Measurements from ENCODE around the gene PFKM. TPM values are rescaled to one million over a fixed set of nuclear protein-coding genes. Genes with fewer than 3 reads are reported as not detected.

Gene PFKM
- total and polyA plus RNA-seq, 8 donors = 7.0 to 27.5 (median 11.3) TPM

- ATAC-seq (no peak), DNase-seq (no peak), FAIRE-seq (no peak)
- Histone ChIP-seq H3K27ac (no peak overlapping the region), H3K27me3 (no peaks in the 10 kb centered on the region), H3K9me3 (no peaks in the 10 kb centered on the region), H3K4me1 (peaks cover 0 to 7% (median 6%) of the 10 kb centered on the region in 3 donors), H3K36me3 (no peaks in the 10 kb centered on the region), H3K4me3 (no peak overlapping the region)
- 74 to 87% methylated on average over 5 of the region's 5 CpGs for WGBS, 2 donors
- intact Hi-C loops (cut with DNase I) = loop anchor here in 1 of 3 donors (10.0 kb wide), 1 partner anchor 205 kb away; no protein-coding TSS in a partner anchor
- TF ChIP-seq, protein P1, sequence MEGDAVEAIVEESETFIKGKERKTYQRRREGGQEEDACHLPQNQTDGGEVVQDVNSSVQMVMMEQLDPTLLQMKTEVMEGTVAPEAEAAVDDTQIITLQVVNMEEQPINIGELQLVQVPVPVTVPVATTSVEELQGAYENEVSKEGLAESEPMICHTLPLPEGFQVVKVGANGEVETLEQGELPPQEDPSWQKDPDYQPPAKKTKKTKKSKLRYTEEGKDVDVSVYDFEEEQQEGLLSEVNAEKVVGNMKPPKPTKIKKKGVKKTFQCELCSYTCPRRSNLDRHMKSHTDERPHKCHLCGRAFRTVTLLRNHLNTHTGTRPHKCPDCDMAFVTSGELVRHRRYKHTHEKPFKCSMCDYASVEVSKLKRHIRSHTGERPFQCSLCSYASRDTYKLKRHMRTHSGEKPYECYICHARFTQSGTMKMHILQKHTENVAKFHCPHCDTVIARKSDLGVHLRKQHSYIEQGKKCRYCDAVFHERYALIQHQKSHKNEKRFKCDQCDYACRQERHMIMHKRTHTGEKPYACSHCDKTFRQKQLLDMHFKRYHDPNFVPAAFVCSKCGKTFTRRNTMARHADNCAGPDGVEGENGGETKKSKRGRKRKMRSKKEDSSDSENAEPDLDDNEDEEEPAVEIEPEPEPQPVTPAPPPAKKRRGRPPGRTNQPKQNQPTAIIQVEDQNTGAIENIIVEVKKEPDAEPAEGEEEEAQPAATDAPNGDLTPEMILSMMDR (IDR thresholded peaks at IDR 0.05) = no peak
Observed at GRCh38 chr12:48160046-48160445, 40.9 kb downstream of the PFKM start.

- Histone ChIP-seq H3K4me1 (peaks cover 0 to 7% (median 6%) of the 10 kb centered on the region in 3 donors), H3K36me3 (no peaks in the 10 kb centered on the region), H3K27me3 (no peaks in the 10 kb centered on the region), H3K27ac (no peak overlapping the region), H3K9me3 (no peaks in the 10 kb centered on the region), H3K4me3 (no peak overlapping the region)
- intact Hi-C loops (cut with DNase I) = loop anchor here in 1 of 3 donors (10.0 kb wide), 1 partner anchor 206 kb away; no protein-coding TSS in a partner anchor
- WGBS, 2 donors = 71 to 72% methylated on average over 2 of the region's 2 CpGs
- FAIRE-seq (no peak), ATAC-seq (no peak), DNase-seq (no peak)
- TF ChIP-seq, protein P1 (IDR thresholded peaks at IDR 0.05) = no peak
Observed at GRCh38 chr12:48160807-48161206, 41.6 kb downstream of the PFKM start.

DNA sequence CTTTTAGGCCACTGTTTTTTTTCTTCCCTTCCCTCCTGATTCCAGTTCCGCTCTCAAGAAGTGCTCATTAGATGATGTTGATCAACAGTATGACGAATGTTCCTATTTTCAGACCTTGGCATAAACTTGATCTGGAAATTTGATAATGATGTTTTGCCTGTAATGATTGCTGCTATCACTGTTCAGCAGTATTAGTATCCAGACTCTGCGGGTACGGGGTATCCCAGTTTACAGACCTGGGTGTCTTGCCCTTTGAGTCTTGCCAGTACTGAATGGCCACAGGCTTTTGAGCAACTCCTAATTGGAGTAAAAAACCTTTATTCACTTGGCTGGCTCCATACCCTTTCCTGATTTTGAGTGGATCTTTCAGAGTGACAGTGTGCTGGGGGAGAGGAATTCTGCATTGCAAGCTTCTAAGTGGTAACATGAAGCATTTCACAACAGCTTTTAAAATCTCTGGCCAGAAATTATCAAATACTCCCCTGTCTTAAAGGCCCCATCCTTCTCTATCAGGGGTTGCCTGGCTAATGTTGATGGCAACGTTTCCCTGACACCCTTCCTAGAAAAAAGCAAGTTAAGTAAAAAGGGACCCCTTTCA lies 44.1 kb downstream of the PFKM start:
- ATAC-seq (no peak), DNase-seq (no peak), FAIRE-seq (no peak)
- H3K4me3 ChIP-seq = no peak overlapping the region
- no peak overlapping the region for H3K27ac ChIP-seq
- intact Hi-C loops (cut with DNase I) = loop anchor here in 1 of 3 donors (10.0 kb wide), 1 partner anchor 208 kb away; no protein-coding TSS in a partner anchor
- H3K4me1 ChIP-seq = no peaks in the 10 kb centered on the region
- H3K27me3 ChIP-seq = no peaks in the 10 kb centered on the region
- TF ChIP-seq, protein P1 (IDR thresholded peaks at IDR 0.05) = no peak
- no peaks in the 10 kb centered on the region for H3K36me3 ChIP-seq
- no peaks in the 10 kb centered on the region for H3K9me3 ChIP-seq
- 40 to 50% methylated on average over 5 of the region's 5 CpGs for WGBS, 2 donors

DNA sequence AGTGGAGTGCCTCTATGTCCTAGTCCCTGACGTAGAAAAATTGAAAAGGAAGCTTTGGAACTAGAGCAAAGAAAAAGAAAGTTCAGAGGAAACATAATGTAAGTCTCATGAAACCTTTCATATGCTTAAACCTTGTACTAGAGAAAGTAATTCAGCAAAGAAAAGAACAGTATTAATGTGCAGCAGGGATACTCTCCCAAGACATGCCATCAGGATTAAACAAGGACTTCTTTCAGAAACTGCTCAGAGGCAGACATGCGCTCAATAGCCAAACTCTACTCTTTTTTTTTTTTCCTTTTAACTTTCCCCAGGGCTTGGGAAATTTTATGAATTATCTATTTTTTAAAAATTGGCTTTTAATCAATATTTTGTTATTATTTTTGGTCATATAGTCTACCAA lies 45.3 kb downstream of the PFKM start:
- Histone ChIP-seq H3K4me3 (no peak overlapping the region), H3K9me3 (no peaks in the 10 kb centered on the region), H3K4me1 (no peaks in the 10 kb centered on the region), H3K27me3 (no peaks in the 10 kb centered on the region), H3K36me3 (no peaks in the 10 kb centered on the region), H3K27ac (no peak overlapping the region)
- DNase-seq = no peak
- 73 to 78% methylated on average over 2 of the region's 2 CpGs for WGBS, 2 donors
- TF ChIP-seq, protein P1 (IDR thresholded peaks at IDR 0.05) = no peak
- intact Hi-C loops (cut with DNase I) = loop anchor here in 1 of 3 donors (10.0 kb wide), 1 partner anchor 210 kb away; no protein-coding TSS in a partner anchor
- ATAC-seq = no peak
- FAIRE-seq = no peak
